HepG2 (cell line): ENCODE results near the gene ZBTB21.

ENCODE experiments used
- BHLHE40 ChIP-seq: IDR thresholded peaks from 2 replicates; pipeline ENCODE4 v1.6.1; 2011; ENCODE audit warnings: low read length, improper control_type of control experiment
- DPF2 ChIP-seq: sonication (generic); formaldehyde crosslinking; IDR thresholded peaks from 2 replicates; pipeline ENCODE4 v1.4.0; 2020; ENCODE audit warnings: mild to moderate bottlenecking, low read depth, missing genetic modification reagents, borderline replicate concordance
- GLI4 ChIP-seq: sonication (generic); formaldehyde crosslinking; IDR thresholded peaks from 2 replicates; pipeline ENCODE4 v1.5.1; 2020; ENCODE audit warnings: missing genetic modification reagents, mild to moderate bottlenecking, moderate library complexity, borderline replicate concordance
- KDM4B ChIP-seq: sonication (generic); formaldehyde crosslinking; IDR thresholded peaks from 2 replicates; pipeline ENCODE4 v1.4.0; 2020; ENCODE audit warnings: missing genetic modification reagents
- MTF2 ChIP-seq: sonication (generic); formaldehyde crosslinking; IDR thresholded peaks from 2 replicates; pipeline ENCODE4 v1.5.0; 2020; ENCODE audit warnings: missing genetic modification reagents, borderline replicate concordance
- NR1H2 ChIP-seq: sonication (generic); formaldehyde crosslinking; IDR thresholded peaks from 2 replicates; pipeline ENCODE4 v1.8.1; 2022; ENCODE audit warnings: low read depth, missing genetic modification reagents, borderline replicate concordance
- YY1 ChIP-seq: IDR thresholded peaks from 2 replicates; pipeline ENCODE4 v1.6.1; 2011; ENCODE audit warnings: low read length, low read depth, moderate library complexity, mild to moderate bottlenecking; ENCODE audit not compliant: insufficient read depth, insufficient replicate concordance
- ZNF75D ChIP-seq: sonication (generic); formaldehyde crosslinking; IDR thresholded peaks from 2 replicates; pipeline ENCODE4 v1.8.1; 2023; ENCODE audit warnings: missing genetic modification reagents, mild to moderate bottlenecking, borderline replicate concordance
- TF ChIP-seq, protein P1 (sequence below): sonication (generic); formaldehyde crosslinking; IDR thresholded peaks from 2 replicates; pipeline ENCODE4 v1.4.0; 2020; ENCODE audit warnings: missing genetic modification reagents
- TF ChIP-seq, protein P2 (sequence below): sonication (generic); formaldehyde crosslinking; conservative IDR thresholded peaks from 2 replicates; pipeline ENCODE4 v1.4.0; 2020; ENCODE audit warnings: missing genetic modification reagents
- TF ChIP-seq, protein P3 (sequence below): sonication (generic); formaldehyde crosslinking; IDR thresholded peaks from 2 replicates; pipeline ENCODE4 v1.4.0; 2020; ENCODE audit warnings: missing genetic modification reagents
- TF ChIP-seq, protein P4 (sequence below): sonication (generic); formaldehyde crosslinking; IDR thresholded peaks from 2 replicates; pipeline ENCODE4 v1.5.0; 2020; ENCODE audit warnings: missing genetic modification reagents, mild to moderate bottlenecking, borderline replicate concordance

- no peak for TF ChIP-seq ZNF75D
- TF ChIP-seq, protein P1, sequence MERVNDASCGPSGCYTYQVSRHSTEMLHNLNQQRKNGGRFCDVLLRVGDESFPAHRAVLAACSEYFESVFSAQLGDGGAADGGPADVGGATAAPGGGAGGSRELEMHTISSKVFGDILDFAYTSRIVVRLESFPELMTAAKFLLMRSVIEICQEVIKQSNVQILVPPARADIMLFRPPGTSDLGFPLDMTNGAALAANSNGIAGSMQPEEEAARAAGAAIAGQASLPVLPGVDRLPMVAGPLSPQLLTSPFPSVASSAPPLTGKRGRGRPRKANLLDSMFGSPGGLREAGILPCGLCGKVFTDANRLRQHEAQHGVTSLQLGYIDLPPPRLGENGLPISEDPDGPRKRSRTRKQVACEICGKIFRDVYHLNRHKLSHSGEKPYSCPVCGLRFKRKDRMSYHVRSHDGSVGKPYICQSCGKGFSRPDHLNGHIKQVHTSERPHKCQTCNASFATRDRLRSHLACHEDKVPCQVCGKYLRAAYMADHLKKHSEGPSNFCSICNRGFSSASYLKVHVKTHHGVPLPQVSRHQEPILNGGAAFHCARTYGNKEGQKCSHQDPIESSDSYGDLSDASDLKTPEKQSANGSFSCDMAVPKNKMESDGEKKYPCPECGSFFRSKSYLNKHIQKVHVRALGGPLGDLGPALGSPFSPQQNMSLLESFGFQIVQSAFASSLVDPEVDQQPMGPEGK (CRISPR knock-in tag) = no peak
- no peak for TF ChIP-seq MTF2 (CRISPR knock-in tag)
- no peak for TF ChIP-seq GLI4 (CRISPR knock-in tag)
- TF ChIP-seq DPF2 (CRISPR knock-in tag) = no peak
- no peak for TF ChIP-seq NR1H2 (CRISPR knock-in tag)
- TF ChIP-seq, protein P2, sequence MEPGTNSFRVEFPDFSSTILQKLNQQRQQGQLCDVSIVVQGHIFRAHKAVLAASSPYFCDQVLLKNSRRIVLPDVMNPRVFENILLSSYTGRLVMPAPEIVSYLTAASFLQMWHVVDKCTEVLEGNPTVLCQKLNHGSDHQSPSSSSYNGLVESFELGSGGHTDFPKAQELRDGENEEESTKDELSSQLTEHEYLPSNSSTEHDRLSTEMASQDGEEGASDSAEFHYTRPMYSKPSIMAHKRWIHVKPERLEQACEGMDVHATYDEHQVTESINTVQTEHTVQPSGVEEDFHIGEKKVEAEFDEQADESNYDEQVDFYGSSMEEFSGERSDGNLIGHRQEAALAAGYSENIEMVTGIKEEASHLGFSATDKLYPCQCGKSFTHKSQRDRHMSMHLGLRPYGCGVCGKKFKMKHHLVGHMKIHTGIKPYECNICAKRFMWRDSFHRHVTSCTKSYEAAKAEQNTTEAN (CRISPR knock-in tag) = no peak
- TF ChIP-seq, protein P3, sequence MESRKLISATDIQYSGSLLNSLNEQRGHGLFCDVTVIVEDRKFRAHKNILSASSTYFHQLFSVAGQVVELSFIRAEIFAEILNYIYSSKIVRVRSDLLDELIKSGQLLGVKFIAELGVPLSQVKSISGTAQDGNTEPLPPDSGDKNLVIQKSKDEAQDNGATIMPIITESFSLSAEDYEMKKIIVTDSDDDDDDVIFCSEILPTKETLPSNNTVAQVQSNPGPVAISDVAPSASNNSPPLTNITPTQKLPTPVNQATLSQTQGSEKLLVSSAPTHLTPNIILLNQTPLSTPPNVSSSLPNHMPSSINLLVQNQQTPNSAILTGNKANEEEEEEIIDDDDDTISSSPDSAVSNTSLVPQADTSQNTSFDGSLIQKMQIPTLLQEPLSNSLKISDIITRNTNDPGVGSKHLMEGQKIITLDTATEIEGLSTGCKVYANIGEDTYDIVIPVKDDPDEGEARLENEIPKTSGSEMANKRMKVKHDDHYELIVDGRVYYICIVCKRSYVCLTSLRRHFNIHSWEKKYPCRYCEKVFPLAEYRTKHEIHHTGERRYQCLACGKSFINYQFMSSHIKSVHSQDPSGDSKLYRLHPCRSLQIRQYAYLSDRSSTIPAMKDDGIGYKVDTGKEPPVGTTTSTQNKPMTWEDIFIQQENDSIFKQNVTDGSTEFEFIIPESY = no peak
- no peak for TF ChIP-seq KDM4B (CRISPR knock-in tag)
- TF ChIP-seq YY1 = no peak
- TF ChIP-seq BHLHE40 = no peak
- TF ChIP-seq, protein P4, sequence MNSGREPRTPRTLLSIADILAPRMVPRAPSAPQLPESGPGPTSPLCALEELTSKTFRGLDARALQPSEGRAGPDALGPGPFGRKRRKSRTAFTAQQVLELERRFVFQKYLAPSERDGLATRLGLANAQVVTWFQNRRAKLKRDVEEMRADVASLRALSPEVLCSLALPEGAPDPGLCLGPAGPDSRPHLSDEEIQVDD = no peak
These were observed 28.8 kb upstream of the ZBTB21 start for GRCh38 chr21:42038826-42039425.
